DOHH2 (cell line): ENCODE data around the gene CCNYL1.

Experiments
- H3F3A ChIP-seq: fragments of 200-600 bp; sonication (generic), shearing (Covaris generic); 2 replicates; pipeline ENCODE4 v1.6.0; 2016; ENCODE audit warnings: antibody characterized with exemption, mild to moderate bottlenecking; ENCODE audit not compliant: control insufficient read depth, insufficient read depth
- H3K27ac ChIP-seq: fragments of 200-600 bp; sonication (generic); 2 replicates; pipeline ENCODE4 v1.5.1; 2014; ENCODE audit warnings: low read depth, mild to moderate bottlenecking, low read length, moderate library complexity
- H3K27me3 ChIP-seq: fragments of 200-600 bp; sonication (generic); 2 replicates; pipeline ENCODE4 v1.6.1; 2014; ENCODE audit warnings: mild to moderate bottlenecking, low read length, mixed read lengths; ENCODE audit not compliant: control insufficient read depth
- H3K36me3 ChIP-seq: fragments of 200-600 bp; sonication (generic); 2 replicates; pipeline ENCODE4 v1.6.1; 2014; ENCODE audit warnings: mild to moderate bottlenecking, low read length, moderate library complexity, mixed read lengths; ENCODE audit not compliant: control insufficient read depth
- H3K4me1 ChIP-seq: fragments of 200-600 bp; sonication (generic); 2 replicates; pipeline ENCODE4 v1.6.1; 2014; ENCODE audit warnings: mild to moderate bottlenecking, low read length, mixed read lengths; ENCODE audit not compliant: control insufficient read depth
- H3K4me2 ChIP-seq: fragments of 200-600 bp; sonication (generic); 2 replicates; pipeline ENCODE4 v1.6.0; 2014; ENCODE audit warnings: mild to moderate bottlenecking, low read length, moderate library complexity
- H3K4me3 ChIP-seq: fragments of 200-600 bp; sonication (generic); 2 replicates; pipeline ENCODE4 v1.5.1; 2014; ENCODE audit warnings: mild to moderate bottlenecking, low read length, mixed read lengths
- H3K79me2 ChIP-seq: fragments of 200-600 bp; sonication (generic); 2 replicates; pipeline ENCODE4 v1.6.1; 2014; ENCODE audit warnings: mild to moderate bottlenecking, low read length, mixed read lengths; ENCODE audit not compliant: control insufficient read depth
- H3K9me2 ChIP-seq: fragments of 200-600 bp; sonication (generic); replicated peaks from 2 replicates; pipeline ENCODE4 v1.6.1; 2014; ENCODE audit warnings: mild to moderate bottlenecking, low read length, mixed read lengths; ENCODE audit not compliant: control insufficient read depth
- H3K9me3 ChIP-seq: fragments of 200-600 bp; sonication (generic); 2 replicates; pipeline ENCODE4 v1.6.1; 2014; ENCODE audit warnings: antibody characterized with exemption, low read length, mixed read lengths; ENCODE audit not compliant: control insufficient read depth, insufficient read depth
- H4K20me1 ChIP-seq: fragments of 200-600 bp; sonication (generic); 2 replicates; pipeline ENCODE4 v1.6.0; 2014; ENCODE audit warnings: low read depth, mild to moderate bottlenecking, antibody characterized with exemption, low read length, moderate library complexity; ENCODE audit not compliant: control insufficient read depth, insufficient read depth
- EZH2phosphoT487 ChIP-seq: fragments of 200-600 bp; sonication (generic); IDR thresholded peaks from 2 replicates; pipeline ENCODE4 v1.6.1; 2017; ENCODE audit warnings: borderline replicate concordance, mild to moderate bottlenecking, antibody characterized with exemption, low read length, moderate library complexity, mixed read lengths
- TF ChIP-seq, protein P1 (sequence below): fragments of 200-600 bp; sonication (generic); IDR thresholded peaks from one replicate; pipeline ENCODE4 v1.5.1; 2014; ENCODE audit warnings: antibody characterized with exemption, mild to moderate bottlenecking, low read depth, low read length; ENCODE audit not compliant: poor library complexity, severe bottlenecking

Gene CCNYL1

DNA sequence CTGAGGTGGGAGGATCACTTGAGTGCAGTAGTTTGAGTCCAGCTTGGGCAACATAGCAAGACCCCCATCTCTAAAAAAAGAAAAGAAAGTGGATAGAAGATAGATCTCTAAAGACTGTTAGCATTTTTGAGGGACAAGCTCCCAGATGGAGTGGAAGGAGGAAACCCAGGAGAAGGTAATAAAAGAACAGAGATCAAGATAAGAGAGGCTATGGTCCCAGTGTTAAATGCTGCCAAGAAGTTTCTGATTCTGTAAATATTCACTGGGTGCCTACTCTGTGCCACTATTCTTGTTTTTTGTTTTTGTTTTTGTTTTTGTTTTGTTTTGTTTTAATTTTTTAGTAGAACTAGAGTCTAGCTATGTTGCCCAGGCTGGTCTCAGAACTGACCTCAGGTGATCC, 32.1 kb downstream of the CCNYL1 start:
- Histone ChIP-seq H3K9me2 (no peaks in the 10 kb centered on the region), H3F3A (no peaks in the 10 kb centered on the region), H4K20me1 (no peaks in the 10 kb centered on the region), H3K36me3 (peaks cover 7% of the 10 kb centered on the region), H3K4me3 (no peak overlapping the region), H3K4me2 (no peak overlapping the region), H3K27me3 (no peaks in the 10 kb centered on the region), H3K79me2 (no peaks in the 10 kb centered on the region), H3K27ac (no peak overlapping the region), H3K4me1 (no peaks in the 10 kb centered on the region), H3K9me3 (no peaks in the 10 kb centered on the region)
- TF ChIP-seq EZH2phosphoT487: no peak
- TF ChIP-seq, protein P1, sequence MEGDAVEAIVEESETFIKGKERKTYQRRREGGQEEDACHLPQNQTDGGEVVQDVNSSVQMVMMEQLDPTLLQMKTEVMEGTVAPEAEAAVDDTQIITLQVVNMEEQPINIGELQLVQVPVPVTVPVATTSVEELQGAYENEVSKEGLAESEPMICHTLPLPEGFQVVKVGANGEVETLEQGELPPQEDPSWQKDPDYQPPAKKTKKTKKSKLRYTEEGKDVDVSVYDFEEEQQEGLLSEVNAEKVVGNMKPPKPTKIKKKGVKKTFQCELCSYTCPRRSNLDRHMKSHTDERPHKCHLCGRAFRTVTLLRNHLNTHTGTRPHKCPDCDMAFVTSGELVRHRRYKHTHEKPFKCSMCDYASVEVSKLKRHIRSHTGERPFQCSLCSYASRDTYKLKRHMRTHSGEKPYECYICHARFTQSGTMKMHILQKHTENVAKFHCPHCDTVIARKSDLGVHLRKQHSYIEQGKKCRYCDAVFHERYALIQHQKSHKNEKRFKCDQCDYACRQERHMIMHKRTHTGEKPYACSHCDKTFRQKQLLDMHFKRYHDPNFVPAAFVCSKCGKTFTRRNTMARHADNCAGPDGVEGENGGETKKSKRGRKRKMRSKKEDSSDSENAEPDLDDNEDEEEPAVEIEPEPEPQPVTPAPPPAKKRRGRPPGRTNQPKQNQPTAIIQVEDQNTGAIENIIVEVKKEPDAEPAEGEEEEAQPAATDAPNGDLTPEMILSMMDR: no peak

DNA sequence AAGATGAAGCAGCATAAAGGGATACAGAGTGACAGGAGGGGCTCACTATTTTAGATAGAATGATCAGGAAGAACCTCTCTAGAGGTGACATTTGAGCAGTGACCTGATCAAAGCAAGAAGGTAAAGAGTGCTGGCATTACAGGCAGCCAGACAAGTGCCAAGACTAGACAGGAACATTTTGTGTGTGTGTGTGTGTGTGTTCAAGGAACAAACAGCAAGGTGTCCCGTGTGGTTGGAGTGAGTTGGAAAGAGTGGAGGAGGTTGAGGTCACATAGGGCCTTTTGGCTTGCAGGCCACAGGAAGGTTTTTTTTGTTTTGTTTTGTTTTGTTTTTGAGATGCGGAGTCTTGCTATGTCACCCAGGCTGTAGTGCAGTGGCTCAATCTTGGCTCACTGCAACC, 32.6 kb downstream of the CCNYL1 start:
- Histone ChIP-seq H3K4me1 (no peaks in the 10 kb centered on the region), H4K20me1 (no peaks in the 10 kb centered on the region), H3K4me2 (no peak overlapping the region), H3K27me3 (no peaks in the 10 kb centered on the region), H3F3A (no peaks in the 10 kb centered on the region), H3K4me3 (no peak overlapping the region), H3K36me3 (peaks cover 7% of the 10 kb centered on the region), H3K9me2 (no peaks in the 10 kb centered on the region), H3K79me2 (no peaks in the 10 kb centered on the region), H3K27ac (no peak overlapping the region), H3K9me3 (no peaks in the 10 kb centered on the region)
- TF ChIP-seq EZH2phosphoT487: no peak
- TF ChIP-seq, protein P1: no peak

DNA sequence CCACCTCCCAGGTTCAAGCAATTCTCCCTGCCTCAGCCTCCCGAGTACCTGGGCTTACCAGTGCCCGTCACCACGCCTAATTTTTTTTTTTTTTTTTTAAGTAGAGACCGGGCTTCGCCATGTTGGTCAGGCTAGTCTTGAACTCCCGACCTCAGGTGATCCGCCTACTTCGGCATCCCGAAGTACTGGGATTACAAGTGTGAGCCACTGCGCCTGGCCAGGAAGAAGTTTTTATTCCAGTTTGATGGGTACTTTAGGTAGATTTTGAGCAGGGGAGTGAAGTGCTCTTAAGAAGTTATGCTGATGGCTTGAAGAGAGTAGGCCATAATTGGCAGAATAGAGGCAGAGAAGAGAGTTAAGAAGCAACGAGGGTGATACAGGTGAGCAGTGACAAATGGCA, 33.0 kb downstream of the CCNYL1 start:
- Histone ChIP-seq H3K79me2 (no peaks in the 10 kb centered on the region), H3K4me1 (no peaks in the 10 kb centered on the region), H3K9me3 (no peaks in the 10 kb centered on the region), H3K27me3 (no peaks in the 10 kb centered on the region), H3F3A (no peaks in the 10 kb centered on the region), H4K20me1 (no peaks in the 10 kb centered on the region), H3K27ac (no peak overlapping the region), H3K4me2 (no peak overlapping the region), H3K36me3 (peaks cover 7% of the 10 kb centered on the region), H3K4me3 (no peak overlapping the region), H3K9me2 (no peaks in the 10 kb centered on the region)
- TF ChIP-seq EZH2phosphoT487: no peak
- TF ChIP-seq, protein P1: no peak

DNA sequence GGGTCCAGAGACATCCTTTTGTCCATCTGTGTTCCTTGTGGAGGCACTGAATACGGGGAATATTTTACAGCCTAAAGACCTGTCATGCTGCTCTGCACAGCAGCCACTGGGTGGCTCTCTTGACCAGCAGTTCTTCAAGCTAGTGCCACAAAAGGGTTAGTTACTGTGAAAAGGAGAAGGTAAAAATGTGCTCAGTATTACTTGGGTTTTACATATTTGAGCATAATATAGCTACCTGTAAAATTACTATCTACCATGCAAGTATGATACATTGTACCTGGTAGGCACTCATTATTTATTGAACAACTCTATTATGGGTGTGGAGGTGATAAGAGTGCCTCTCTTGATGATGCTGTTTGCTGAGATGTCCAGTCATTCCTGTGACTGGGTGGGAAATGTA, 34.7 kb downstream of the CCNYL1 start:
- Histone ChIP-seq H3K4me1 (no peaks in the 10 kb centered on the region), H3K4me2 (no peak overlapping the region), H3K27me3 (no peaks in the 10 kb centered on the region), H3F3A (no peaks in the 10 kb centered on the region), H3K4me3 (no peak overlapping the region), H3K27ac (no peak overlapping the region), H3K9me2 (no peaks in the 10 kb centered on the region), H4K20me1 (no peaks in the 10 kb centered on the region), H3K36me3 (peaks cover 14% of the 10 kb centered on the region), H3K79me2 (no peaks in the 10 kb centered on the region), H3K9me3 (no peaks in the 10 kb centered on the region)
- TF ChIP-seq, protein P1: peak; percentile 89
- TF ChIP-seq EZH2phosphoT487: no peak
